ENCODE data around the gene GRIN3B. TPM values are rescaled to one million over a fixed set of nuclear protein-coding genes. Genes with fewer than 3 reads are reported as not detected.

GRIN3B gene
- total RNA-seq, 1 donor from 2014 or later: not detected

- ATAC-seq (ENCODE audit: poor library complexity) (peak; percentile 78), DNase-seq (peak; percentile 81)
- intact Hi-C loops (cut with DNase I): no loop called here
These were observed 1.4 kb downstream of the GRIN3B start for GRCh38 chr19:1001538-1002166.

DNA sequence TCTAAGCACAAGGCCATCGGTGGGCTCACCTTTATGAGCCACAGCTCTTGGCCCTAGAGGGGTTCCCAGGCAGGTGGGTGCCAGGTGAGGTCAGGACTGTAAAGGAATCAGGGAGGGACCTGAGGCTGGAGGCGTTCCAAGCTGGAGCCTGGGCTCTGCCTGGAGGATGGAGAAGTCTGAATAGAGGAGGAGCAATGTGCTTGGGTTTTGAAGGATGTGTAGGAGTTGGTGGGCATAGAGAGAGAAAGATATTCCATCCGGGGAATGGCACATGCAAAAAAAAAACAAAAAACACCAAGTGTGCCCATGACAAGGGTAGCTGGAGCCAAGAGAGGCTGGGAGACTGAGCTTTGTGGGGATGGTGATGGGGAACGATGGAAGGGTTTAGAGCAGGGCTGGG lies 2.4 kb downstream of the GRIN3B start:
- ATAC-seq (ENCODE audit: poor library complexity) (no peak), DNase-seq (no peak)
- intact Hi-C loops (cut with DNase I): no loop called here

- intact Hi-C loops (cut with DNase I): no loop called here
- no peak for ATAC-seq (ENCODE audit: poor library complexity)
- no peak for DNase-seq
These were observed 3.1 kb downstream of the GRIN3B start for GRCh38 chr19:1003283-1003682.

DNA sequence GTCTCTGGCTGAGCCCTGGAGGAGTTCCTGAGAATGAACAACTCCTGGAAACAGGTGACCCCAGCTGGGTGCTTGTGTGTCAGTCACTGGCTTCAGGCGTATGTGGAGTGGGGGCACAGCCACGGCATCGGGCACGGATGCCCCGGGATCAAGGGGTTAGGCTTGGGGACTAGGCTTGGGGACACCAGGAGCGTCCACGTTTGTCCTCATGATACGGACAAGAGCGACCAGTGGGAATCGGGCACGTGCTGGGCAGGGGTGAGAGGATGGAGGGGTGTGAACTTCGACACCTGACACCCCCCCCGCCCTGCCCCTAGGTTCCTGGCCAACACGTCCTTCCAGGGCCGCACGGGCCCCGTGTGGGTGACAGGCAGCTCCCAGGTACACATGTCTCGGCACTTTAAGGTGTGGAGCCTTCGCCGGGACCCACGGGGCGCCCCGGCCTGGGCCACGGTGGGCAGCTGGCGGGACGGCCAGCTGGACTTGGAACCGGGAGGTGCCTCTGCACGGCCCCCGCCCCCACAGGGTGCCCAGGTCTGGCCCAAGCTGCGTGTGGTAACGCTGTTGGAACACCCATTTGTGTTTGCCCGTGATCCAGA lies 4.1 kb downstream of the GRIN3B start:
- DNase-seq: no peak
- no peak for ATAC-seq (ENCODE audit: poor library complexity)
- intact Hi-C loops (cut with DNase I): no loop called here

GRCh38 chr19:1004803-1005664 lies 4.8 kb downstream of the GRIN3B start:
- DNase-seq (no peak), ATAC-seq (ENCODE audit: poor library complexity) (no peak)
- intact Hi-C loops (cut with DNase I): no loop called here

- intact Hi-C loops (cut with DNase I): no loop called here
- DNase-seq (no peak), ATAC-seq (ENCODE audit: poor library complexity) (no peak)
These were observed 6.6 kb downstream of the GRIN3B start for GRCh38 chr19:1006711-1007398.

- intact Hi-C loops (cut with DNase I): no loop called here
- ATAC-seq (ENCODE audit: poor library complexity): no peak
- DNase-seq: no peak
These were observed 7.4 kb downstream of the GRIN3B start for GRCh38 chr19:1007399-1008251.

GRCh38 chr19:1008268-1009040 lies 8.2 kb downstream of the GRIN3B start:
- no peak for DNase-seq
- no peak for ATAC-seq (ENCODE audit: poor library complexity)
- intact Hi-C loops (cut with DNase I): no loop called here

- DNase-seq (no peak), ATAC-seq (ENCODE audit: poor library complexity) (peak; percentile 22)
- intact Hi-C loops (cut with DNase I): no loop called here
These were observed 9.1 kb downstream of the GRIN3B start for GRCh38 chr19:1009041-1009980.

GRCh38 chr19:1009981-1010538 lies 9.8 kb downstream of the GRIN3B start:
- DNase-seq (no peak), ATAC-seq (ENCODE audit: poor library complexity) (peak; percentile 6)

GRCh38 chr19:1010586-1011510 lies 10.6 kb downstream of the GRIN3B start:
- no peak for ATAC-seq (ENCODE audit: poor library complexity)
- no peak for DNase-seq

More at GRCh38 chr19:1009981-1010538, 9.8 kb downstream of the GRIN3B start:
- intact Hi-C loops (cut with DNase I): no loop called here

GRCh38 chr19:1011831-1012333 lies 11.7 kb downstream of the GRIN3B start:
- no peak for ATAC-seq (ENCODE audit: poor library complexity)
- intact Hi-C loops (cut with DNase I): no loop called here
- DNase-seq: no peak

More at GRCh38 chr19:1010586-1011510, 10.6 kb downstream of the GRIN3B start:
- intact Hi-C loops (cut with DNase I): no loop called here

- DNase-seq (no peak), ATAC-seq (ENCODE audit: poor library complexity) (no peak)
- intact Hi-C loops (cut with DNase I): no loop called here
These were observed 12.1 kb downstream of the GRIN3B start for GRCh38 chr19:1012334-1012733.

DNA sequence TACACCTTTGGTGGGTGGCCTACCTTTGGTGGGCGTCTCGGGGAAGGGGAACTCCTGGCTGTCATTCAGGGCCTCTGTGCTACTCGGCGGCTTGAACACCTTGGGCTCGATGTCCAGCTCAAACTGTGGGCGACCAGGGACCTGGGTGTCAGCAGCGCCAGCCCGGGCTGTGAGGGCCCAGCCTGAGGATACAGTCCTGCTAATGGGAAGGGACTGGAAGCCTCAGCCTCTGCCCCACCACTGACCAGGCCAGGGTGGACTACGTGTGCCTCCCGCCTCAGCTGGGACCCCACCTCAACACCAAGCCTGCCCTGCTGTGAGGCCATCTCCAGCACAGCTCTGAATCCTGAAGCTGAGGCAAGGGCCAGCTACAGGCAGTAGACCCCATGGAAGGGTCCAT lies 13.0 kb downstream of the GRIN3B start:
- ATAC-seq (ENCODE audit: poor library complexity) (no peak), DNase-seq (no peak)
- intact Hi-C loops (cut with DNase I): no loop called here

Data from Right ventricle myocardium superior (tissue), 1 donor.